Measurements from ENCODE around the gene PLCL2. TPM values are rescaled to one million over a fixed set of nuclear protein-coding genes. Genes with fewer than 3 reads are reported as not detected.

Gene PLCL2
- total RNA-seq, 1 experiment from 2014 or later, result 32.1 TPM

- H3K4me2 ChIP-seq (ENCODE audit: insufficient read depth, insufficient read length, low read length), result no peak overlapping the region
- Mint-ChIP-seq H3K27me3 (ENCODE audit: low read depth) (peaks cover 3% of the 10 kb centered on the region; the same call in 1 of the 2 replicates), H3K36me3 (ENCODE audit: insufficient read depth in 1 of 3, low read depth in 3 of 3) (no peaks in the 10 kb centered on the region), H3K4me3 (no peak overlapping the region), H3K9me3 (no peaks in the 10 kb centered on the region), H3K27ac (no peak overlapping the region), H3K4me1 (peaks cover 8 to 9% of the 10 kb centered on the region in 2 experiments)
- no peak overlapping the region for H2BK5ac ChIP-seq (ENCODE audit: insufficient read length, low read length)
- no peak overlapping the region for H3K4ac ChIP-seq (ENCODE audit: low read depth, low read length)
- no peaks in the 10 kb centered on the region for H3K79me2 ChIP-seq (ENCODE audit: insufficient read depth, low read length)
- no peaks in the 10 kb centered on the region for H3K27me3 ChIP-seq (ENCODE audit: insufficient read depth, low read length)
- peaks cover 3% of the 10 kb centered on the region; the same call in 1 of the 2 replicates for H3K4me1 ChIP-seq (ENCODE audit: insufficient read depth, low read length)
- H4K5ac ChIP-seq (ENCODE audit: insufficient read length, low read depth, low read length), result no peak overlapping the region
- H4K20me1 ChIP-seq (ENCODE audit: control insufficient read depth, insufficient read depth, insufficient read length), result no peaks in the 10 kb centered on the region
- no peak overlapping the region for H3K18ac ChIP-seq (ENCODE audit: insufficient read length, low read depth, low read length)
- no peak overlapping the region for H4K8ac ChIP-seq (replicated peaks; ENCODE audit: insufficient read length, low read depth, low read length)
- H3K56ac ChIP-seq (ENCODE audit: insufficient read length, low read depth, low read length), result no peak overlapping the region
- no peaks in the 10 kb centered on the region for H3K9me3 ChIP-seq (ENCODE audit: control insufficient read depth, low read depth, low read length)
- no peaks in the 10 kb centered on the region for H3K23me2 ChIP-seq (ENCODE audit: insufficient read length, low read depth, low read length, poor library complexity, severe bottlenecking)
- H3K23ac ChIP-seq (ENCODE audit: insufficient read length, low read depth, low read length), result no peak overlapping the region
- no peak overlapping the region for H3T11ph ChIP-seq (ENCODE audit: low read length)
- no CpG with 5 or more reads among the region's 2 CpGs for WGBS (ENCODE audit: extremely low coverage, insufficient read length, low lambda C conversion rate)
- H2AK5ac ChIP-seq (ENCODE audit: insufficient read length, low read length), result no peak overlapping the region
- no peak overlapping the region for H2BK120ac ChIP-seq (ENCODE audit: low read depth, low read length, poor library complexity, severe bottlenecking)
- H3K14ac ChIP-seq (ENCODE audit: insufficient read depth, low read length), result no peak overlapping the region
- no peak overlapping the region for H3K27ac ChIP-seq (ENCODE audit: insufficient read length, low read depth, low read length)
- H2BK15ac ChIP-seq (ENCODE audit: low read depth, low read length), result no peak overlapping the region
- H3K79me1 ChIP-seq (ENCODE audit: insufficient read depth, low read depth, low read length, poor library complexity, severe bottlenecking), result no peaks in the 10 kb centered on the region
- no peak overlapping the region for H3K9ac ChIP-seq (ENCODE audit: extremely low read depth, insufficient read length, low read length)
- no peak for DNase-seq
- no peak overlapping the region for H4K91ac ChIP-seq (ENCODE audit: insufficient read length, low read depth, low read length)
- H2BK20ac ChIP-seq (ENCODE audit: low read depth, low read length, poor library complexity, severe bottlenecking), result no peak overlapping the region
- H2AFZ ChIP-seq (ENCODE audit: low read length), result no peak overlapping the region
- H2BK12ac ChIP-seq (ENCODE audit: insufficient read length, low read depth, low read length), result no peak overlapping the region
- no peak for TF ChIP-seq CTCF (conservative IDR thresholded peaks at IDR 0.05)
These were observed 36.7 kb upstream of the PLCL2 start for GRCh38 chr3:16848007-16848406.
